Activated CD8-positive, alpha-beta memory T cell treated with anti-CD3 and anti-CD28 coated beads, Interleukin-2, amount 50 U/mL, for 48 hours (primary cell): Measurements from ENCODE around the gene STAB2.

Experiments used
- DNase-seq: peaks from one replicate; pipeline ENCODE4 v3.0.0-alpha.2; 2020

The STAB2 gene

DNA sequence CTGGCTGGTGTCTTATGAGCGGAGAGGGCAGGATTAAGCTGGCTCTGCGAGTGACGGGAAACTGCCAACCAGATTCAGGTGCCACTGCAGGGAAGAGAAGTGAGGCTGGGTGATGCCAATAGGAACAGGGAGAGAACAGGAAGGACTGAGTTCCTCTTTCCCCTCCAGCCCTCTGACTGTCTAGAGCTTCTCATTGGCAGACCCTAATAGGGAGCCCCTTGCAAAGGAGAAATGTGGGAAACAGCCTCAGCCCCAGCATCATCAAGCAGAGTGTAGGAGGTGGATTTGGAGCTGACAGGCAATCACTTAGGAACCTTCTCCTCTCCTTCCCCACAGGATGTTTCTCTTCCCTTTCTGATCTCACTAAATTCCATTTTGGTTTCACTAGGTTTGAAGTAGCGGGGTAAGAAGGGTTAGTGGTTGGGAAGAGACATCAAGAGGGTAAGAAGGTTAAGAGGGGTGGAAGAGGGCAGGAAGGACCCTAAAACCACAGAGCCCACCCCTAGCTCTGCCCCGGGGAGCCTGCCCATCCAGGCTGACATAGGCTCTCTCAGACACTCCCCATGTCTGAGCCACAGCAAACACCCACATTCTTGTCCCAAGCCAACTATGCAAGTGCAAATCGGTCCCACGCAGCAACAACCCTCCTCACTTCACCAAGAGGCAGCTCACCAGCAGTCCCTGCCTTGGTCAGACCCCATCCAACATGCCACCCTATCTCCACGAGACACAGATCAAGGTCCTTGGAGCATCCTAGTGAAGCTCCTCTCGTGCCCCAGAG lies 111.1 kb downstream of the STAB2 start:
- peak; percentile 61 for DNase-seq

DNA sequence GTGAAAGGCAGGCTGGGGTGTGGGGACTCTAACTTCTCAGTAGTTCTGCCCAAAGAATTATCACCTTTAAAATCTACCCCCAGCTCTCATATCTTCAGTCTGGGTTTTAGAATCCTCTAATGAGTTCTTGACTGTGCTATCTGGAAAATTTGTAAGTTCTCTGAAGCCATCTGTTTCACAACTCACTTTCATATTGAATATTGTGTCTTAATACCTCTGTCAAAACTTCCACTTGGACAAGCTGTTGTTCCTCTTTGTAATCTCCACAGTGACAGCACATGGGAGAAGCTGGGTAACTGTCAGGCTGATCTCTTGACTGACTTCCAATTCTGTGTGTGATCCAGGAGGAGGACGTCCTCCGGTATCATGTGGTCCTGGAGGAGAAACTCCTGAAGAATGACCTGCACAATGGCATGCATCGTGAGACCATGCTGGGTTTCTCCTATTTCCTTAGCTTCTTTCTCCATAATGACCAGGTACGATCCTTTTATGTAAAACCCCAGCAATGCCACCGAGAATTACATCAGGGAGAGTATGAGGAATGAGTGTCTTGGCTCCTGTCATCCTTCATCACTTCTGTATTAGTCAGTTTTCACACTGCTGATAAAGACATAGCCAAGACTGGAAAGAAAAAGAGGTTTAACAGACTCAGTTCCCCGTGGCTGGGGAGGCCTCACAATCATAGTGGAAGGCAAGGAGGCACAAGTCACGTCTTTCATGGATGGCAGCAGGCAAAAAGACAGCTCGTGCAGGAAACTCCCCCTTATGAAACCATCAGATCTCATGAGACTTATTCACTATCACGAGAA lies 111.9 kb downstream of the STAB2 start:
- DNase-seq, result no peak

DNA sequence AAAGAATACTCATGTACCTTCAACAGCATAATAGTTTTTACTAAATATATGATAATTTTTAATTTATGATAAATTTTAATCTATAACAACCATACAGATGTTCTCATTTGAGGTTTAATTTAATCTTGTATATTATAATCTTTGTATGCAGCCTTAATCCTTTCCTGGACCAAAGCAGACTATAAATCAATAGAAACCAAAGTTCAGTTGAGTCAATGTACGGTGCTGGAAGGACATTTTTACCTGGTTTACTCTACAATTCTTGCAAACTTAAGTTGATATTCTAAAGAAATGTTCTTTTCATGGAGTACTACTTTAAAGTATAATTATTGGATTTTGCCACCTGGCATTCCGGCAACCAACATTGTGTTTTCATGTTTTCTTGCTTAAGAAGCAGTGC lies 118.0 kb downstream of the STAB2 start:
- DNase-seq, result no peak

DNA sequence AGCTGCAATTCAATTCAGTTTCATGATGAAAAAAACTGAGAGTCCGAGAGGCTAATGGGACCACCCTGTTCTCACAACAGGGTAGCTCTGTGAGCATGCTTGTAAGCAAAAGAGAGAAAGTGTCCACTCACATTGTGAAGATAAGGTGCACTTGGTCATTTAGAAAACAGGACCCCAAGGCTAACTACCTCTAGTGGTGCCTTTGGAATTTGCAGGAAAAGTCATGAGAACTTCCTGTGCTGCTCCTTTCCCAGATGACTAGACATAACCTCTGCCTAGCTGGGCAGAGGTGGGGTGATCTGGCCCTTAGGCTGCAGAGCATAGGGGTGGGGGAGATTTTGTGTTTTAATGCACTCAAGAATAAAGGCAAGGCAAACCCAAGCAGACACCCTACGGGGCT lies 118.9 kb downstream of the STAB2 start:
- DNase-seq, result no peak

DNA sequence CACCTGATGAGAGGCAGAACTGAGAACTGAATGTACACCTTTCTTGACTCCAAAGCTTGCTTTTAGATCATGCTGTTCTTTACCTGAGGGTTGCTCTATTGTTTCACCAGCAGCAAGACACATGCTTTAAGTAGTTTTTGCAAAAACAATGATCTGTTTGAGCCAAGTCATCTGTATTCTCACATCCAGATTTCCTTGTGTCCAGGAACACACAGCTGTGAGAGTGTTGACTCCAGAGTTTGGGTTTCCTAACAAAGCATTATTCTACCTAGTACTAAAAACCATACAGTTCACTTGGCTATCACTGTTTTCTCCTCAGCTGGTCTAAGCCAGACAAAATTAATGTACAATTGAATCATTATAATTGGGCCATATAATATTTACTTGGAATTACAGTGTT lies 120.4 kb downstream of the STAB2 start:
- DNase-seq, result no peak

DNA sequence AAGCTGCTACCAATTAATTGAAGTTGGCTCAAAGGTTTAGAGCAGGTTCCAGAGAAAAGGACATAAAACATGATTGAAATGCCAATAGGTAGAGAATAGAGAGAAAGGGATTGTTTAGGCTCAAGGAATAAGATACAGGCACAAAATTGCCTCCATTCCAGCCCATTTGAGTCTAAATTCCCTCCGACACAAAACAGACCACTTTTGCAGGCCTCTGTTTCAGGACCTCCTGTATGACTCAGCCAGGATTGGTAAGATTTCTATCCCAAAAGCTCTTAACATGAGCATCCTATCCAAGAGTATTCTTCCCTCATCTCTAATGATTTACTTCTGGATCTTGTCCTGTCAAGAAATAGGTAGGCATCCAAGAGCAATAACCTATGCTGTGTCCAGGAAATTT lies 123.5 kb downstream of the STAB2 start:
- no peak for DNase-seq

DNA sequence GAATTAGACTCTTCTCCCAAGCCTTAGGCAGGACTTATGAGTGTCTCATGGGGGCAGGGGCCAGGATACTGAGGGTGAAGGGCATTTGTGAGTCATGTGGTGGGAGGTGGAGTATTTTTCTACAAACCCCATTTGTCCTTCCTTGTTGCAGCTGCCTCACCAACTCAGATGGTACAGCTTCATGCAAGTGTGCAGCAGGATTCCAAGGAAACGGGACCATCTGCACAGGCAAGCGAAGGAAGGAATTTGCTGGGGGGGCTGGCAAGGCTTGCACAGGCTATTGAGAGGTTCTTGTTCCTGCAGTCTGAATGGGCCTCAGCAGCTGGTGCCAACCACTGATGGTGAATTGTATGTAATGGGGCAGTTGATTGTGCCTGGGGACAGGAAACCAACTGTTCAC lies 125.1 kb downstream of the STAB2 start:
- DNase-seq, result no peak

DNA sequence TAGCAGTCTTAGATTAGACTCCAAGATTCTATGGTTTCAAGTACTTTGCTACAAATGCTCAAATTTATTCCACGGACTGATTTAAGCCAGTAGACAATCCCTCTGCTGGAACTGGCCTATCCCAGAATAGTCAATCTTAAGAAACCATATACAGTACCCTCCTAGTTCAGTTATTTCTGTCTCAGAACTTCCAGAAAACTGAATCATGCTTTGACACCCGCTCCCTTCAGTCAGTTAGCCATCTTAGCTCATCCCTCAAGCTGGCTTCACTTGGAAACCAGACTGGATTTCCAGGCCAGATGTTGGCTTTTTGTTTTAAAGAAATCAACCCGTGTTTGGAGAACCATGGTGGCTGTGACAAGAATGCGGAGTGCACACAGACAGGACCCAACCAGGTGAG lies 128.4 kb downstream of the STAB2 start:
- DNase-seq, result no peak

DNA sequence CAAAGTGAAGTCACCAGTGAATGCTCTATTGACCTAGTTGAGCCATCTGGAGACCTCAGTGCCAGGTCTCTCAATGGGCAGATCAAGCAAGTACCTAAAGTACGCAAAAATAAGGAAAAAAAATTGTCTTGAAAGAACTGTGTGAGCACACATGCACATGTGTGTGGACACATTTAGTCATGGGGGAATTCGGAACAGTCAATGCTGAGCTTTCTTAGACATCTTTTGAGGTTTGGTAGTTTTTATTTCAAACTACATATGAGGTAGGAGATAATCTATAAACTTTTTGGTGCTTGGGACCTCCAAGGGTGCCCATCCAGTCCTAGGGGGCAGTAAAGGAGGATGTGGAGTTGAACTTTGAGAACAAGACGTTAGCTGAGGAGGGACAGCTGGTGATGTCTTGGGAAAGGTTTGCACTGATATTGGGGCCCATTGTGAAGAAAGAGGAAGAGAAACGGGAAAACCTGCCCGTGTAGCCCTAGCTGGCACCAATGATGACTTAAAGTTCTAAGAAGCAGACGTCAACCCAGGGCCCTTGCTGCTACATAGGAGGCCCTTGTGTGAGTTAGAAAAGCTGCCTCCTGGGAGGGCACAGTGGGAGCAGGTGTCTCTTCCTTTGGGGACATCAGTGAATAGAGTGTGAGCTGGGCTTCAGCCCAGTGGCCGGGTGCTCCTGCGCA lies 129.6 kb downstream of the STAB2 start:
- no peak for DNase-seq

DNA sequence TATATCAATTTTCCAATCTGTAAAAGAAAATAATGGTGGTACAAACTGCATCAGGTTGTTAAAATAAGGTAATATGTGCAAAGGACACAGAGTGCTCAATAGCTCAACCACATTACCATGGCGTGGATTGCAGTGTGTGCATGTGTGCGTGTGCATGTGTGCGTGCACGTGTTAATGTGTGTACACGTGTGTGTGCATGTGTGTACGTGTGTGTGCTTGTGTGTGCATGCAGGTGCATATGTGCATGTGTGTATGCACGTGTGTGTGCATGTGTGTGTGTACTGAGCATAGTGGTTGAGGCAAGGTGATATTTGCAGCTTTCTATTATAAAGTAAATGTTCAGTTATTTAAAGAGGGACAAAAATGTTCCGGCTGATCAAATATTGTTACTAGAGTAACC lies 138.3 kb downstream of the STAB2 start:
- no peak for DNase-seq

DNA sequence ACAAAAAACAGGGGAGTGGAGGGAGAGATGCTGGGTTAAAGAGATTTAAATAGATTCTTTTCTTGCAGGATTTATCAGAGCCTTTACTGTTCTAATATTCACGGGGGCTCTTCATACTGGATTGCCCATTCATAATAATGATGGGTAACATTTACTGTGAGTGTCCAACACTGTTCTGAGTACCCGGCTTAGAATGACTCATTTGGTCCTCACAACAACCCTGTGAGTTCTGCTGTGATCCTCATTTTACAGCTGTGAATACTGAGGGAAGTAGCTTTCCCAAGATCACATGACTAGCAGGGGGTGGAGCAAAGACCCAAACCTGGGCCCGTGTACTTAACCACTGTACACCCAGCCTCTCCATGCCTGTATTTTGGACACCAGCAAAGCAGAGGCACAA lies 140.6 kb downstream of the STAB2 start:
- DNase-seq, result no peak

DNA sequence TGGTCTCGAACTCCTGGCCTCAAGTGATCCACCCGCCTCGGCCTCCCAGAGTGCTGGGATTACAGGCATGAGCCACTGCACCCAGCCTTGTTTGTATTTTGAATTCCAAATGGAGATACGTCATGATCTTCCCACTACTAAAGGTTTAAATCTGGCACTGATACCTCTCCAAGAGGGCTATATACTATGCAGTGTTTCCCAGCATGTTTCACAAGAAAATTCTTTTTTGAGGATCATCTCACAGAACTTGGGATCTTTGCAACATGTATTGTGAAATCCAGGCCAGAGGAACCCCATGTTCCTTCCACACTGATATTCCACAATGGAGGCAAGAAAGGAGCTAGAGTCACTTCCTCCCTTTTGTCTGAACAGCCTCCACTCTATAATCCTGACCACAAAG lies 141.2 kb downstream of the STAB2 start:
- no peak for DNase-seq

DNA sequence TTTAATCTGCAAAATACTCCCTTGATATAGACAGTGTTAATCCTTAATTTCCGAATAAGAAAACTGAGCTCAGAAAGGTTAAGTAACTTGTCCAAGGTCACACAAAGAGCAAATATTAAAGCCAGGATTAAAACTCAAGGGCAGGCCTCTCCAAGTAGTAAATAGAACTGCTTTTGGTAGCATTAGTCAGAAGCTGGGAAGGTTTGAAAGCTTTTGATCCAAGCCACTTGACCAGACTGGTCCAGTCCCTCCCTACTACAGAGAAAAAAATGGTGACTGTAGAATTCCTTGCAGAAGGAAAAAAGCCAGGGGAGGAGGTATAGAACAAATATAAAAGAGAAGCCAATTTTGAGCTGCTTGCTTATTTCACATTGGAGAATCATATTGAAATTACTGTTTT lies 142.4 kb downstream of the STAB2 start:
- DNase-seq, result no peak

DNA sequence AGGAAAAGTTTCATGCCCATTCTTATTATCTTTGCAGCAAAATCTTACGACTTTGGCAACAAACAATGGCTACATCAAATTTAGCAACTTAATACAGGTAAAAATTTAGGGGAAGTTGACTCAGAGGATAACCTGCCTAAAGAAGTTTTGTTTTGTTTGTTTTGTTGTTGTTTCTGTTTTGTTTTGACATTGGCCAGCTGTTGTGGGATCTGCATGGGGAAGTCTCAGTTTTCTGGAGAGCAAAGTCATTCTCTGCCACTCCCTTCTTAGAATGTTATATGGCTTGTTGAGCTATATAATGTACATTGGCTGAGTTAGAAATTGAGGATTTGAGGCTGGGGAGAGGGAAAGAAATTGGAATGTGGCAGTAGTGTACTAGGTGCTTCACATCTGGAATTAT lies 144.5 kb downstream of the STAB2 start:
- DNase-seq, result no peak

DNA sequence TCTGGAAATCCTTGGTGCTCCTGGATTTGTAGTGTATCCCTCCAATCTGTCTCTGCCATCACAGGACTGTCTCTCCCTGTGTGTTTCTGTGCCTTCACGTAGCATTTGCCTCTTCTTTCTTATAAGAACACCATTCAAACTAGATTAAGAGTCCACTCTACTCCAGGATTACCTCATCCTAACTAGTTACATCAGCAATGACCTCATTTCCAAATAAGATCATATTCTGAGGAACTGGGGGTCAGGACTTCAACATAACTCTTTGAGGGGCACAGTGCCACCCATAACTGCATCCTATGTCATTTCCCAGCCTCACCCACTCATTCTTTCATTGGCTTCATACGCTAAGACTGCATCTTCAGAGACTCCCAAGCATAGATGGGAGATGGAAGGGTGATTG lies 147.8 kb downstream of the STAB2 start:
- DNase-seq, result no peak

DNA sequence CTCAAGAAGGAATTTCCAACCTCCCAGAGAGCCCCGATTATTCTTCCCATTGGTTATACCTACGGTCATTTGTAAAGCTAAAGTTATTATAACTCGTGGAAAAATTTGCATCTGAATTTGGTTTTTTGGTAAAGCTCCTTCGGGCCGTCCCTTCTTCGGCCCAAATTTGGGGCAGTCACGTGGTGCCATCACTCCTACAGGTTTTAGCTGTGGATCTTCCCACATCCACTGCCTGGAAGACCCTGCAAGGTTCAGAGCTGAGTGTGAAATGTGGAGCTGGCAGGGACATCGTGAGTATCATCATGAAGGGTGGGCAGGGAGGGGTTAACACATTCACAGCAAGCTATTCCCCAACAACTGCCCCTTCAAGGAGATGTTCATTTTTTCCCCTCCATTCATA lies 148.2 kb downstream of the STAB2 start:
- DNase-seq, result no peak

DNA sequence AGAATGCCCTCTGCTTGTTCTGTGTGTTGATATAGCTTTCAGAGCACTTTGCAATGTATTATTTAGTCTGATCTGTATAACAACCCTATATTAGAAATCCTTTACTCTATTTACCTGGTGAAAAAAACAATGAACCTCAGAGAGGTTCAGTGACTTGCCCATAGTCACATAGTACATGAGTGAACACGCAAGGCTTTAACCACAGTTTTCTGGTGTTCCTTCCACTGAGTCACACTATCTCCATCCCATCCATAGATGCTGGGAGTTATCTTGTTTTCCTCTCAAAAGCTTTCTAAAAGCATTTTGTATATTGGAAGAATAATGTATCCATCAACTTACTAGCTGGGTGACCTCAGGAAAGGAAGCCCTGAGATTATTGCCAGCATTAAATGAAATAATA lies 149.5 kb downstream of the STAB2 start:
- DNase-seq, result no peak

DNA sequence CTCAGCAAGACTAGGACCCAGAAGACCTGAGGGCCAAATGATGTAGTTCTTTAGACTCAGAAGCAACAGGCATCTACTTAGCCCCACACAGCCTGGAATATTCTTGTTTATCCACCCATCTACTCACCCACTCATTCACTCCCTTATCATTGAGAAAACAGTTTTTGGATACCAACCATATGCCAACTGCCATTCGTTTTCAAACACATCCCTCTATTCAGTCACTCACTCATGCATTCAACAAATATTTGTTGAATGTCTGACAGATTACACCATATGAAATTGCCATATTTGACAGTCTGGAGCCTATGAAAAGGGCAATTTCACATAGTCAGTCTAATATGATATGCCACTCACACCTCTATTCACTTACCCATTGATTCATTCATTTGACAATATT lies 150.8 kb downstream of the STAB2 start:
- DNase-seq, result no peak

DNA sequence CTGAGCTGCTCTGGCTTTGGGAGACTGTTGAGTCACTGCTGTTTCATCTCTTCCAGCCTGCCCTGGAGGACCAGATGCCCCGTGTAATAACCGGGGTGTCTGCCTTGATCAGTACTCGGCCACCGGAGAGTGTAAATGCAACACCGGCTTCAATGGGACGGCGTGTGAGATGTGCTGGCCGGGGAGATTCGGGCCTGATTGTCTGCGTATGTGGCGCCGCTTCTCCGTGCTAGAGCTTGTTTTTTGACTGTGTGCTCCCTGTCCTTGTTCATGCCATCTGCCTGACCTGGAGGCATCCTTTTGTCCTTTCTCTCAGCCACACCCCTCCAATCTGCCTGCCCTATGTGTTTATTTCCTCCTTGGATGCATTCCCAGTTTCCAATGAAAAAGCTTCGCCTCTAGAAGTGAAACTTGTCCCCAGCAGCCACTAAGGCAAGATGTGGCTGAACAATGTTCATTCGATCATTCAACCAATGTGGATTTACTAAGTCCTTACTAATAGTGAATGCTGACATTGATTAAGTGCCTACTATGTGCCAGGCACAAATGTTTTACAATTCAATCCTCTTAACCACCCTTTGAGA lies 155.4 kb downstream of the STAB2 start:
- no peak for DNase-seq

DNA sequence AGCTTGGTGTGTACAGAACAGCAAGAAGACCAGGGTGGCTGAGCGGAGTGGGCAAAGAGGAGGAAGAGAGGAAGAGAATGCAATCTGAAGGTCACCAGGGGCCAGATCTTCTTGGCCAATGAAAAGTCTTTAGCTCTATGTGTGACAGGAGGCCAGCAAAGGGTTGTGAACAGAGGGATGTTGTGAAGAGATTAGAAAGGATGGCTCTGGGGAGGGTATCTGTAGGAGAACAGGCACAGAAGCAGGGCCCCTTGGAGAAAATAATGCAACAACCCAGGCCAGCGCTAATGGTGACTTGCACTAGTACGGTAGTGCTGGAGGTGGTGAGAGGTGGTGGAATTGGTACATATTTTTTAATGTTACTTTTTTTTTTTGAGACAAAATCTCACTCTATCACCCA lies 156.7 kb downstream of the STAB2 start:
- DNase-seq, result no peak

DNA sequence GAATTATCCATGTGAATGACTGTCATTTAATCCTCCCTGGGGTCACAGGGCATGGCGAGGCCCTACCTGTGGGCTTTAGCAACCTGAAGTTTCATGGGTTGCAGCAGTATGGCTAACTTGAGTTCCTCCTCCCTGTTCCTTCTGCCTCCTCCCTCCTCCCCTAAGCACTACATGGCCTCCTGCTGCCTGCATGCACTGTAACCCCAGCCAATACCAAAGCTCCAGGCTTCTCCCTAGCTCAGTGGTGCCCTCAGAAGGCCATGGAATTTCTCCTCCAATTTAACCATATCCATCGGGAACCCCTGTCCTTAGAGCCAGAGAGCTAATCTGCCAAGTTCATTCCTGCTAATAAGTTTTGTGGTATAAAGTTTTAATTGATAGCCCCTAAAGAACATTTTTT lies 158.9 kb downstream of the STAB2 start:
- no peak for DNase-seq

DNA sequence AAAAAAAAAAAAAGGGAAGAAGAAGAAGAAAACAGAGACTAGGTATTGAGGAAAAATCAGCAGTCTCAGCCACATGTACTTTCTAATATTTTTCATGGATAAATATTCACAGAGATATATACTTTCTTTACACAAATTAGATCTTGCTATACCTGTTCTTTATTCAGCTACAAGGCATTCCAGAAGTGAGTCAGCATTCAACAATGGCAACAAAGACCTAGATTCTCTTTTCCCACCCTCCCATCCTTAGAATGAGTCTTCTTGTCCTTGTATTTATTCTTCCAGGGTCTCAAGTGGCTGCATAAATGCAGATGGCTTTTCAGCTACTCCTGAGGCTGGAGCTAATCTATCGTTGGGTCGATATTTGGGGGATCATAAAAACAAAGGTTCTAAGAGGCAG lies 160.9 kb downstream of the STAB2 start:
- DNase-seq, result no peak

DNA sequence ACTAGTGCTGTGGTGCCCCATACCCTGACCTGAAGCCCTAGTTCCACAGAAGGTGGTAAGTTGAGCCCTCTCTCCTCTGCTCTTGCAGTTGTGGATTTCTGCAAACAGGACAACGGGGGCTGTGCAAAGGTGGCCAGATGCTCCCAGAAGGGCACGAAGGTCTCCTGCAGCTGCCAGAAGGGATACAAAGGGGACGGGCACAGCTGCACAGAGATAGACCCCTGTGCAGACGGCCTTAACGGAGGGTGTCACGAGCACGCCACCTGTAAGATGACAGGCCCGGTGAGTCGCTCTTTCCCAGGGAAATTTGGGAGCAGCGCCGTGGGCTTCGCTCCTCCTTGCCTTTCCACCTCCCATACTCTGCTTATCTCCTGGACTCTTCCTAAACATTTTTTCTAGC lies 161.8 kb downstream of the STAB2 start:
- DNase-seq, result no peak

DNA sequence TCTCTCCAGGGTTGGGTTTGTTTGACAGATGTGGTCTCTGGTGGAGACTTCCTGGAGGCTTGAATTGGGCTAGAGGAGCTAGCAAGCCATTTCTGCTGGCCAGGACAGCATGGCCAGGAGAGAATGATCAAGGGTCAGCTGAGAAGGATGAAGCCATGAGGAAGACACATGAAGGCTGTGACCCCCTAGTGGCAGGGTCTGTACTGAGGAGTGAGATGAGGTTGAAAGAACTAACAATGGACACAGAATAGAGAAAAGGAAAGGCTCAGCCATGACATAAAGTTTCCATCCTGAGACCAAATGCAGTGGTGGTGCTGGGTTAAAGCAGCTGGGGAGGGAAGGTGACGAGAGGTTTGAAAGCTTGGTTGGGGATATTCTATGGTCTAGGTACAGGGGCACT lies 164.1 kb downstream of the STAB2 start:
- no peak for DNase-seq
